ENCODE data around the gene TMA16.
"Not testable (repeated sequence)": the region's sequence is repeated elsewhere in the genome, so short reads cannot be mapped to it uniquely, and the experiment has no call there.

Gene TMA16

DNA sequence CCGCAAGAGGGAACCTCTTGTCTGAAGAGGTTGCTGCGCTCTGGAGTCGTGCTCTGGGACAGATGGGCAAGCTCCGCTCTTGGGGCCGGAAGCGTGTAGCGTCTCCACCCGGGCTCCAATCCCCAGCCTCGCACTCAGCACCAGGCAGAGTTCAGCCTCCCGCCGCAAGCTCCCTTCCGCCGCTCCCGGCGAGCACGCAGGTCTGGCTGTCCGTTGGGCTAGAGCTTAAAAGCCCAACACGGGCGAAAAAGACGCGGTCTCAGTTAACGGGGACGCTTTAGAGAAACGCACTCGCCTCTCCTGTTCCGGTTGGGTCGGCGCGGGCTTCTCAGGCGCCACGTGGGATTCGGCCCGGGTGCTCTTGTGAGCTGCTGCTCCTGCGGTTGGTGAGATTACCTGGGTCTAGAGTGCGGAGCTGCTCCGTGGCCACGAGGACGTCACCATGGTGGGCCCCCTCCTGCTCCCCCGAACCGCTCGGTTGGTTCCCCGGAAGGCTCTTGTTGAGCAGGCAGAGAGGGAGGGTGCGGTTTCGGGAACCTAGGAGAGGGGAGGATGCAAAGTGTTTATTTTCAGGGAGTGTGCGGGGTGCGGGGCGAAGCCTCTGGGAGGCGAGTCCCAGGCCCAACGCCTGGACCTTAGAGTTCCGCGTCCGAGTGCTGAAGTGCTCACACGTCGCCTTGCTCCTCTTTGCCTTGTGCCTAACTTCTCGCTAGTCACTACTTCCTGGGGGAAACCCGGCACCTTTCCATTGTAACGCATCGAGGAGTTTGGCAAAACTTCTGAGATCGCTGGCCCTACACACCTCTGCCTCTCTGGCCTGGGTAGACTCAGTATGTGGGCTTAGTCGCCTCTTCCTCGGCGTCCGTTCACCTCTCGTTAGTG is at the start of gene TMA16:
TSS of gene TMA16 (plus strand) at position 331 of the 882 bp plus-strand sequence. CDS start at position 443, 112 bp downstream.
- DNase-seq (ENCODE audit: low spot score) = peak; percentile 89

DNA sequence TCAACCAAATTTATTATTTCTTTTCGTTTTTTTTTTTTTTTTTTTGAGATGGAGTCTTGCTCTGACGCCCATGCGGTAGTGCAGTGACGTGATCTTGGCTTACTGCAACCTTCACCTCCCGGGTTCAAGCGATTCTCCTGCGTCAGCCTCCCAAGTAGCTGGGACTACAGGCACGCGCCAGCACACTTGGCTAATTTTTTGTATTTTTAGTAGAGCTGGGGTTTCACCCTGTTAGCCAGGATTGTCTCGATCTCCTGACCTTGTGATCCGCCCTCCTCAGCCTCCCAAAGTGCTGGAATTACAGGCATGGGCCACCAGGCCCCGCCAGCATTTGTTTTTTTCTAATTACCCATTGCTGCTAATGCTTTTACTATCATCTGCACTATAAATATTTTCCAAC is 47.5 kb upstream of the TMA16 start:
- DNase-seq (ENCODE audit: low spot score) = not testable (repeated sequence)

DNA sequence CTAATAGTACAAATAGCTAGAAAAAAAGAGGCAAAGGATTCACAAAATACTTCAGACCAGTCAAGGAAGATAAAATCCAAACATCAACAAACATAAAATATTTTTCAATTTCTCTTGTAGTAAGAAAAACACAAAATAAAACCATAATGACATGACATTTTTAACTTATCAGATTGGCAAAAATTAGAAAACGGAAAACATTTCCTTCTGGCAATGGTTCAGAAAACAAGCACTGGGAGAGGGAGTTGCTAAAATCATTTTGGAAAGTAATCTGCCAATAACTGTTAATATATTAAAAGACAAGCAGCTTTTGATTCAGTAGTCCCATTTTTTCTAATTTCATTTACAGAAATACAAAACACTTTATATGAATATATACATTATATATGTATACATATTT is 47.0 kb upstream of the TMA16 start:
- DNase-seq (ENCODE audit: low spot score) = no peak

DNA sequence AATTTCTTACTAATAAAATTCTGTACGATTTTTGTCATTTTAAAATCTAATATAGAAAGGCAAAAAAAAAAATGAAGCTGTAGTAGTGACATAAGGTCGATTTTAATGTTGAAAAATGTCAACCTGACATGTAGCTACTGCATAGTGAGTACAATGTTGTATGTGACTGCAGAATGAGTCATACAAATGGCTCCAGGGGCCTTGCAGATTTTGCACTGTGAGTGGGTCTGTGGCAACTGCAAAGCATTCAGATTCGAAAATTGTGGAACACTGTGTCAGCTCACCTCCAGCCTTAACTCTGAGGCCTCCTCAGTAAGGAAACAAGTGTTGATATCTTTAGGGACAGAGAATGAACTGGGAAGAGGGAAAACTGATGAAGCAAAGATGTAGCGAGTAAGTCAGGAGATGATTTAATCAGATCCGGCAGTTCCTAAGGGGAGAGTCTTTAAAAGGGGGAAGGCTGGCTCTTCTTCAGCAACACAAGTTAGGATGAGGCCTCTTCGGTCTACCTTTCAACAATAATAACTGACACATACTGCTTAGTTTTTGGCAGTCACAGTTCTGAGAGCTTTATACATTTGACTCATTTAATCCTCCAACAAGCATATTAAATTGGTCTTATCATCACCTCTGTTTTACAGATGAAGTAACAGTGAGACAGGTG is 45.8 kb upstream of the TMA16 start:
- peak; percentile 12 for DNase-seq (ENCODE audit: low spot score)

DNA sequence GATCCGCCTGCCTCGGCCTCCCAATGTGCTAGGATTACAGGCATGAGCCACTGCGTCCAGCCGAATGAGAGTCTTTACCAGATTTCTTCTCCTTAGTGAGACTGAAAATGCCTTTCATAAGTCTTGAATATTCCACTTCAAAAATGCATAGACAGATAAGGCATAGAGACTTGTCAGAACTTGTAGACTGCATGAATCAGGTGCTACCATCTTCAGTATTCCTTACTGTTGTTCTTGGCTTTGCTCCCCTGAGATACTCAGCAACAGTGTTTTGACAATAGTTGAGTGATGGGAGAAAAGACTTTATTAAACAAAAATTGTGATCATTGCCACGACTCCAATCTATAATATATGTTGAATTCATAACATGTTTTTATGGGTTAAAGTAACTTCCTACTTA is 31.9 kb upstream of the TMA16 start:
- no peak for DNase-seq (ENCODE audit: low spot score)

DNA sequence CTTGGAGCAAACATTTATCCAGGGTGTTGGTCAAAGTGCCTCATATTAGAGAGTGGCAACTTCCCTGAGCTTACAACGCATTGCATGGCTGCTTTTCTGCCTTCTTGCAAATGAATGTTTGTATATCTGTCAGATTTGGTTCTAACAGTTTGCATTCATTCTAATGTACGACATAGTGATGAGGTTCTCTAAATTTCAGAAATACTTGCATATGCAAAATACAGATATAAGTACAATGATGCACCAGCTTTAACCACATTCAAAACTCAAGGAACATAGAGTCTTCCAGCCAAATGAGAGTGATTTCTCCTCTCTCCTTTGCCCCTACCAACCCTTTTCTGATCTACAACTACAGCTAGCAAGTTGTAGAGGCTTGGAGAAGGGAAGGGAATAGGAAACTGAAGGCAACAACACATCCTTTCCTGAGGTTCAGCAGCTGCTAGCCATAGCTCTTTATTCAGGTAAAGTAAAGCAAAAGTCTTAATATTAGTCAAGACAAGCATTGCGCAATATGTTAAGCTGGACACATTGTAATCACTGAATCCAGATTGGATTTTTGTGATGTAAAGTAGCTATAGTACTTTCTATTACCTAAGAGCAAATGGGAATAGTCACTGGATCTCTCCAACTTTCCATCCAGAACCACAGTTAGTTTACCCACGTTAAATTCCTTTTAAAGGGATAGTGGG is 27.3 kb upstream of the TMA16 start:
- no peak for DNase-seq (ENCODE audit: low spot score)

DNA sequence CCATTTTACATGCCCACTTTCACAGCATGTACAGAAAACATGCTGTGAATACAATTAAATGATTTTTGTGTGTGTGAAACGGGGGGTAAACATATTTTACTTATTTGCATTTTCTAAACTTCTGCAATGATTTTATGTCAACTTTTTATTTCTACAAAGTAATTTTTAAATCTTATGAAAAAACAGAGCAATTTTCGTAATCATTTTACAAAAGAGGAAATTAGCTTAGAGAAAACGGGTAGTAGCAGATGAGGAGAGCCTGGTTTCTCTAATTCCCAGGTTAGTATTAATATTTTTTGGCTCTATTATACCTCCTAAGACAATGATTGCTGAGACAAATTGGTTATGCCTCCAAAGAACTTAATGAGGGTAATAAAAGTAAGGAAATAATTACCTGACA is 24.1 kb upstream of the TMA16 start:
- DNase-seq (ENCODE audit: low spot score) = no peak

DNA sequence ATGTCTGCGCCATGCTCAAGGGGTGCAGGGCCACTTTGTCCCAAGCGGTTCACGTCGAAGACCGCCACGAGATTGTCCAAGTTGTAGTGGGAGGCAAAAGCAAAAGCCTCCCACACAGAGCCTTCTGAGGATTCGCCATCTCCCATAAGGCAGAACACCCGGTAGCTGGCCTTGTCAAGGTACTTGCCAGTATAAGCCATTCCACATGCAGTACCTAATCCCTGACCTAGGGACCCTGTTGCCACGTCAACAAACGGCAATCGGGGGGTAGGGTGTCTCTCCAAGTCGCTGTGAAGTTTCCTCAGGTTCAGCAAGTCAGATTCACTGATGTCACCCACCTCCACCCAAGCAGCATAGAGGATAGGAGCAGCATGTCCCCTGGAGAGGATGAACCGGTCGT is 21.4 kb upstream of the TMA16 start:
- no peak for DNase-seq (ENCODE audit: low spot score)

DNA sequence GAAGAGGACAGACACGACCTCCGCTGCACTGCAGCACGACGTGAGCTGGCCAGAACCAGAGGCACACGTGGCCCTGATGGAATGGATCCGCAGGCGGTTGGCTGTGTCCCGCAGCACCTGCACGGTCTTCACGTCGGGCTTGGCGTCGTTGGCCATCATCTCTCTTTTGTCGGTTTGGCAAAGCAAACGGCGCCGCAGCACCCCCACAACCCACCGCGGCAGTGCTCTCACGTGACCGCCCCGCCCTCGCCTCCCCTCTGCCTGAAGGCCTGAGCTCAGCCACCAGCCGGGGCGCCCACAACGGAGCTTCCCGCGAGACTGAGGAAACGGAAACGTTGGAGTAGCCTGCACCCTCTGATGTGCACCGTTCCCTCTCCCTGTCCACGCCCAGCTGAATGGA is 20.9 kb upstream of the TMA16 start, which contains the start of gene TKTL2:
TSS of gene TKTL2 (minus strand) at position 179 of the 400 bp plus-strand sequence. CDS start at position 159, 20 bp downstream.
- DNase-seq (ENCODE audit: low spot score) = no peak

DNA sequence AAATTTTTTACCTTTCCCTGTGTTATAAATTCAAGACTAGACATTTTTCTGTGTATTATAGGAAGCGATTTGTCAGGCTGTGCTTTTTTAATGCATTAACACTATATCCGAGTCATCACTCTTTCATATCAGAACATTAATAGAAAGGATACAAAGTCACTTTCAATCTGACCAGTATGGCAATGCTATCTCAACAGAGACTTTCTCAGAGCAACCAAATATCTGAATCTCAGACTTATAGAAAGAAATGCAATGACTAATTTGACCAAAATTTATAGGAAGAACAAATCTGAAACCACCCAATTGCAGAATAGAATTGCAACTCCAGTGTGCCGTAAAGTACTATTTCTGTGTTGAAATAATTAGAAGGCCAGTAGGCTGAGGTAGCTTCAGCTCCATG is 20.5 kb upstream of the TMA16 start:
- no peak for DNase-seq (ENCODE audit: low spot score)

DNA sequence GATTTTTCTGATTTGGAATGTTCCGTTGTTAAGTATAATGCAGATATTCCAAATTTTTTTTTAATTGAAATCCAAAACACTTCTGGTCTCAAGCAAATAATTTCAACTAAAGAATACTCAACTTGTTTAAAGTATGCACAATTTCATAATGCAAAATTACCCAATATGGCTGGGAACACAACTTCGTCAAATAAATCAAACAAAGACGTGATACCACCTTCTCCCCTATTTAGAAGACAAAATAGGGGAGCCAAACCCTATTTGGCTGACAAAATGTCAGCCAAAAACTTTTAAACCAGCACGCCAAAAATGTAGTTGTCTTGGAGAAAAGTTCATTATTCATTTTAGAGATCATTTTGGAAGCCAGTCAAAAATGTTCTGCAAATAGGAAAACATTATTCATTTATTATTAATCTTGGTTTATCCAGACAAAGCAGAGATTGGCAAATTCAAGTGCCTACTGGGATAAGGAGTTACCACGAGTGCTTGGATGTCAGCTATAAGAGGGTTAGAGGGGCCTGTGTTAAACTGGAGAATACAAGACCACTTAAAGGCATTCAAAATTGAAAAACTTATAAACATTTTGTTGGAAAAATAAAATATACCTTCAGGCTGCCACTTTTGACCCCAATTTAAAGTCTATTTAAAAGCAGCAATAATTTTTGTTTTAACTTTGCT is 17.6 kb upstream of the TMA16 start:
- no peak for DNase-seq (ENCODE audit: low spot score)

DNA sequence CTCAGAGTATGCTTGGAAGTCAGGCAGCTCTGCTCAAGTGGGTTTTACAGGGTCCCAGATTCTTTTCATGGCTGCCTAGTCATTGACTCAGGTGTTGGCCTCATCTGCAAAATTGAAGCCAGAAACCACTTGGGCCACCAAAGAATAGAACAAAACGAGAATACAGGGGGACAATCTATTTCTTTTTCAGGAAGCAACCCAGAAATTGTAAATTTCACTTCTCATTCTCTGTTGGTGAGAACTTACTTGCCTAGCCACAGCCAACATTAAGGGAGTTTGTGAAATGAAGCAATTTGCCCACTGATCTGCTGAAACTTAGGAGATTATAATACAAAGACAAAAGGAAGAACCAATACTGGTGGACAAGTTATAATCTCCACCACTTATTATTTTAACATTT is 12.3 kb upstream of the TMA16 start:
- DNase-seq (ENCODE audit: low spot score) = no peak

DNA sequence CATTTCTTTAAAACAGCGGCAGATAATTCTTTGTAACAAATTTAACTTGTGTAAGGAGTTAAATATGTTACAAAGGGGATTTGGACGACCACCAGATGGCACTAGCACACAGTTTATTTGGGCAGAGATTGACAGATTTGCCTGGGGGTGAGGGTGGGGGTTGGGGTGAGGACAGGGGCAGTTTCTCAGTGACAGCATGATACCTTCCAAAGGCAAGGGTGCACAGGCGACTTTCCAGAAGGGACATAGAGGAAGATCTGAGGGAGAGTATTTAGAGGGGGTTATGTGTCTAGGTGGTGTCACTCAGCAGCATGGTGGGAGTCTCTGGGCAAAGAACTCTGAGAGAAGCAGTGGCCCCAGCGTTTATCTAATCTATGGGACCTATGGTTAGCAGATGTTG is 9.6 kb upstream of the TMA16 start:
- peak; percentile 17 for DNase-seq (ENCODE audit: low spot score)

DNA sequence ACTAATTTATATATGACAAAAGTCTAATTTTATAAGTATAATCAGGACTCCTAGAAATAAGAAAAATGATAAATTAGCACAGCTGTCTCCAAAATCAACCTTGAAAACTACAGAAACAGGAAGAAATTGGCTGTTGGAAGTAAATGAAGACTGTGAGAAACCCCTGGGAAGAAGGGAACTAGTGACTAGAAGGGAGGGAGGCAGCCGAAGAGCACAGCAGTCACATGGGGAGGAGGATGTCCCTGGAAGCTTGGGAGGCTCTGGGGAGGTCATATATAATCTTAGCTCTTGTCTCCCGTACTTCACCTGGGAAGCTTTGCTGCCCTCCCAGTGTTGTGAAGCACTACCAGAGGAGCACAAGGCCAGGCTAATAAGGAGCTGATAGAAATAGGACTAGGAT is 8.9 kb upstream of the TMA16 start:
- no peak for DNase-seq (ENCODE audit: low spot score)

DNA sequence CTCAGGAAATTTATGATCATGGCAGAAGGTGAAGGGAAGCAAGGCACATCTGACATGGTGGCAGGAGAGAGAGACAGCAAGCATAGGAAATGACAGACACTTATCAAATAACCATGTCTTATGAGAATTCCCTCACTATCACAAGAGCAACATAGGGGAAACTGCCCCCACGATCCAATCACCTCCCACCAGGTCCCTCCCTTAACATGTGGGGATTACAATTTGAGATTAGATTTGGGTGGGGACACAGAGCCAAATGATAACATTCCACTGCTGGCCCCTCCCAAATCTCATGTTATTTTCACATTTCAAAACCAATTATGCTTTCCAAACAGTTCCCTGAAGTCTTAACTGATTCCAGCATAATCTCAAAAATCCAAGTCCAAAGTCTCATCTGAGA is 8.2 kb upstream of the TMA16 start:
- DNase-seq (ENCODE audit: low spot score) = no peak

DNA sequence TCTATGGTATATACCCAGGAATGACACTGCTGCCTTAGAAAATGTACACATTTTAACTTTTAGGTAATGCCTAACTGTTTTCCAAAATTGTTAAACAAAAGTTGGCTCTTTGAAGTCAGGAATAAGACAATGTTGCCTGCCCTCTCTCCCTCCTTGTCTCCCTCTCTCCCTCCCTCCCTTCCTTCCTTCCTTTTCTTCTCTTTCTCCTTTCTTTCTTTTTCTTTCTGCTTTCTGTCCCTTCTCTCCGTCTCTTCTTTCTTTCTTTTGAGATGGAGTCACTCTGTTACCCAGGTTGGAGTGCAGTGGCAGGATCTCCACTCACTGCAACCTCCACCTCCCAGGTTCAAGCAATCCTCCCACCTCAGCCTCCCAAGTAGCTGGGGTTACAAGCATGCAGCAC is 4.6 kb upstream of the TMA16 start:
- no peak for DNase-seq (ENCODE audit: low spot score)

DNA sequence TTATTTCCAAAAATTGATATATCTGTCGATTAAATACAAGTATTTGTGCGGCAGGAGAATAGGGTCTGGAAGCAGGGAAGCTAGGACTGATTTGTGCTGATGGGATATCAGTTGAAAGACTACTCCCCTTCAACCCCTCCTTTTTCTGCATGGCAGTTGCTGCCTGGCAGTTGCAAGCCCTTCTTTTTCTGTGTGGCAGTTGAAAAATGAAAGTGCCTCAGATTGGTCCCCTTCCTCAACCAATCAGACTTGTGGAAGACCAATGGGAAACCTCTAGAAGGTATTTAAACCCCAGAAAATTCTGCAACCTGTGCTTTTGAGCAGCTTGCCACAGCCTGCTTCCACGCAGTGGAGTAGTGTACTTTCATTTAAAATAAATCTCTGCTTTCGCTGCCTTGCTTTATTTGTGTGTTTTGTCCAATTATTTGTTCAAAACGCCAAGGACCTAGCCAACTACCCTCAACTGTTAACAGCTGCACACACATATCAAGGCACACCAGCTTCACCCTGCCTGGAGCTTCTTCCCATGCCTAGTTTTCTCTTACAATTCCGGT is 1.5 kb upstream of the TMA16 start:
- DNase-seq (ENCODE audit: low spot score) = no peak

DNA sequence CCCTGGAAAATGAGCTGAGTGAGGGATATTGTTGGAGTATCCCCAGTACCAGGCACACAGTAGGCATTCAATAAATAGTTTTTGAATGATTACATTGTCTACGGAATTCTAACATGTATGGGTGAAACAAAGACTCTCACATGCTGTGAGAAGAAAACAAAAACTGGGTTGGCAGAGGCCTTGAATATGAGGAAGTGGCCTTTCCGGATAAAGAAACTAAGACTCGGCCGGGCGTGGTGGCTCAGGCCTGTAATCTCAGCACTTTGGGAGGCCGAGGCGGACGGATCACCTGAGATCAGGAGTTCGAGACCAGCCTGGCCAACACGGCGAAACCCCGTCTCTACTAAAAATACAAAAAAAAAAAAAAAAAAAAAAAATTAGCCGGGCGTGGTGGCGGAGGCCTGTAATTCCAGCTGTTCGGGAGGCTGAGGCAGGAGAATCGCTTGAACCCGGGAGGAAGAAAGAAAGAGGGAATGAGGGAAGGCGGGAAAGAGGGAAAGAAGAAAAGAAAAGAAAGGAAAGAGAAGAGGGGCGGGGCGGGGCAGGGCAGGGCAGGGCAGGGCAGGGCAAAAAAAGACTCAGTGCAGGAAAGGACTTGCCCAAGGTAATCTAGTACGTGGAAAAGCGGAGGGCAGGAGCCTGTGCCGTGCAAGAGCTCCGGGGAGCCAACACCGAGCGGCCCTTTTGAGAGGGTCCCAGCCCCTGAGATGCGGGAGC is 689 bp upstream of the TMA16 start:
- DNase-seq (ENCODE audit: low spot score) = no peak

DNA sequence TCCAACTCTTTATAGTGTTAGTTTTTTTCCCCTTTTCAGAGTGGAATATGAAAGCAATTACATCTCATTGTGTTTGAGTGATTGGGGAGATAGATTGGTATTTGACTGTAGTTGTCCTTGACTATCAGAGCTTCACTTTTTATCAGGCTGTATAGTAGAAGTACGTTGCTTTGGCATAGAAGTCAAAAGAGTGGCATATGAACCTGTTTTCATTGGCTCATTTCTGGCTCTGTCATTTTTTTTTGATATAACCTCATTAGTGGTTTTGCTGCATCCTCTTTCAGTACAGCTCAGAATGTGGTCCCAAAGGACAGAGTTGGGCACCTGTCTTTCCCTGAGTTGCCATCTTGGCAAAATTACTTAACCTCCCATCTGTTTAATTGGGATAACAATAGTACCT is 1.4 kb downstream of the TMA16 start:
- DNase-seq (ENCODE audit: low spot score) = no peak

DNA sequence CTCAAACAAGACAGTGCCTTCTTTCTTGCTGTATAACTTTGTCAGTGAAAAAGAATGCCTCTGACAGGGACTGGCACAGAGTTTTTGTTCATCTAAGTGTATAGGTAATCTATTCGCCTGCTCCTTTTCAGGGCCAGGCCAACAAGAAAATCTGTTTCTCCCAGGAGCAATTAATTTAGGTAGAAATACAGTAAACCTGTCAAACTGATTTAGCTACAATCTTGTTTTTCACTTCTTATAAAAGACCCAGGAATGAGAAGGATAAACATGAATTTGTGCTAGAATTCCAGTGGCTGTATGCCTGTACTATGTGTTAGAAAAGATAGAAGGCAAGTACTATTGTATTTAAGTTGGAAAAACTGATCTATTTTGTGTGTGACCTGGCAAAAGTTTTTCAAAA is 6.1 kb downstream of the TMA16 start:
- no peak for DNase-seq (ENCODE audit: low spot score)

DNA sequence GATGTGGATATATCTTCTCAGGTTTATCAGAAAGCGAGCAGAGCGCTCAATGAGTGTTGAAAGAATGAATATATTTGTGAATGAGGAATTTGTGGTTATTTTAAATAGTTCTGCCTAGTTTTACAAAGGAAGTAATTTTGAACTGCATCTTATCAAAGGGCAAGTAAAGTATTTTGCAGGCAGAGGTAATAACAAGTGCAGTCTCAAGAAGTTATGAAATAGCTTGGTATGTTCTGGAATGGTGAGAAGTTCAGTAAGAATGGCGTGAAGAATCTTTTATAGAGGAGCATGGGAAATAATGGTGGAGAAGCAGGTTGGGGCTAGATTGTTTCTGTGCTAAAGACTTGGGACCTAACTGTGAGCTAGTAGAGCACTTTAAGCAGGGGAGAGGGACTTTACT is 10.9 kb downstream of the TMA16 start:
- DNase-seq (ENCODE audit: low spot score) = no peak

Measured in hepatic stellate cell (primary cell).